ENCODE results near the gene CHRDL2.

CHRDL2 gene

DNA sequence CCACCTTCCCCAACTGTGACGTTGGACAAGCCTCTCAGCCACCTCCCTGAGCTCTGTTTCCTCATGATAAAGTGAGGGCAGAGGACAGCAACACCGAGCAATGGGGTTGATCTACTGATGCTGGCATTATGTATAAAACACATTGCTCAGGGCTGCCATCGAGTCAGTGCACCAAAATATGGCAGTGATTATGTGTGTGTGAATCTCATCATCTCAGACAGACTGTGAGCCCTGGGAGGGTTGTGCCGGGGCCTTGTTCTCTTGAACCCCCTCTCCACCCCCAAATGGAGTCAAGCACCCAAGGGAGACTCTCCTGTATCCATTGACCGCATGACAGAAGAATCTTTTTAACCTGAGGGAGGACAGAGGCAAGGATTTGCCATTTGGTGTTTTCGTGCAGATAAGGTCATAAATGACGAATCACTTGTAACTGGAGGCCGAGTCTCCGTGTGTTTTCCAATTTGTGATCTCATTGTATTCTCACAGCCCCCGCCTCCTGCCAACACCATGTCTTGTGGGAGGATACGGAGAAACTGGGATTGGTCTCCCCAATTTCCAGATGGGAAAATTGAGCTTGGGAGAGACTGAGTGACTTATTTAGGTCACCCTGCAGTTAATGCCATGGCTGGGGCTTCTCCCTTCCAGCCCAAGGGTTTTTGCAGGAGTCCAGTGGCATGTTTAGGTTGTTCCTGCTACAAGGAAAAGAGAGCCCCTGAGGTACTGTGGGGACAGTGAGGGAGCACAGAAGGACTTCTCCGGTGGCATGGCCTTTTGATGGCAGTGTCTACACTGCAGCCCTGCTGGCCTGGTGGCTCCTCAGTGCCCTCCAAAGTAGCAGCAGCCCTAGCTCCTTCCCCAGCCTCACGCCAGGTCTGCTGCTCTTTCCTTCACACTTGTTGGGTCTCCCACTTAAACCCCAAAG is 52.4 kb downstream of the CHRDL2 start:
- TF ChIP-seq, protein P1, sequence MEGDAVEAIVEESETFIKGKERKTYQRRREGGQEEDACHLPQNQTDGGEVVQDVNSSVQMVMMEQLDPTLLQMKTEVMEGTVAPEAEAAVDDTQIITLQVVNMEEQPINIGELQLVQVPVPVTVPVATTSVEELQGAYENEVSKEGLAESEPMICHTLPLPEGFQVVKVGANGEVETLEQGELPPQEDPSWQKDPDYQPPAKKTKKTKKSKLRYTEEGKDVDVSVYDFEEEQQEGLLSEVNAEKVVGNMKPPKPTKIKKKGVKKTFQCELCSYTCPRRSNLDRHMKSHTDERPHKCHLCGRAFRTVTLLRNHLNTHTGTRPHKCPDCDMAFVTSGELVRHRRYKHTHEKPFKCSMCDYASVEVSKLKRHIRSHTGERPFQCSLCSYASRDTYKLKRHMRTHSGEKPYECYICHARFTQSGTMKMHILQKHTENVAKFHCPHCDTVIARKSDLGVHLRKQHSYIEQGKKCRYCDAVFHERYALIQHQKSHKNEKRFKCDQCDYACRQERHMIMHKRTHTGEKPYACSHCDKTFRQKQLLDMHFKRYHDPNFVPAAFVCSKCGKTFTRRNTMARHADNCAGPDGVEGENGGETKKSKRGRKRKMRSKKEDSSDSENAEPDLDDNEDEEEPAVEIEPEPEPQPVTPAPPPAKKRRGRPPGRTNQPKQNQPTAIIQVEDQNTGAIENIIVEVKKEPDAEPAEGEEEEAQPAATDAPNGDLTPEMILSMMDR (IDR thresholded peaks at IDR 0.05; ENCODE audit: low read length, missing control alignments), result no peak
- H3K4me3 ChIP-seq (replicated peaks; ENCODE audit: low read depth, low read length), result no peak overlapping the region
- peak; percentile 73 for DNase-seq (ENCODE audit: low read depth)

DNA sequence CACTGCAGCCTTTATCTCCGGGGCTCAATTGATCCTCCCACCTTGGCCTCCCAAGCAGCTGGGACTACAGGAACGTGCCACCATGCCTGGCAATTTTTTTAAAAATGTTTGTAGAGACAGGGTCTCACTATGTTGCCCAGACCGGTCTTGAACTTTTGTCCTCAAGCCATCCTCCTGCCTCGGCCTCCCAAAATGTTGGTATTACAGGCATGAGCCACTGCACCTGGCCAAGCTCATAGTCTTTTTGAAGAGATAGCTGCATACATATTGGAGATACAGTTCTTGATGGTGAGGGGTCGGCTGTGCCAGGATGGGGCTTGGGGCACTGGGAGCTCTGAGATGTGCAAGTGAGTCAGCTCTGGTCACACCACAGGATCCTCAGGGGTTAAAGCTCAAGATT is 53.2 kb downstream of the CHRDL2 start:
- H3K4me3 ChIP-seq (replicated peaks; ENCODE audit: low read depth, low read length), result no peak overlapping the region
- DNase-seq (ENCODE audit: low read depth), result no peak
- TF ChIP-seq, protein P1 (IDR thresholded peaks at IDR 0.05; ENCODE audit: low read length, missing control alignments), result no peak

DNA sequence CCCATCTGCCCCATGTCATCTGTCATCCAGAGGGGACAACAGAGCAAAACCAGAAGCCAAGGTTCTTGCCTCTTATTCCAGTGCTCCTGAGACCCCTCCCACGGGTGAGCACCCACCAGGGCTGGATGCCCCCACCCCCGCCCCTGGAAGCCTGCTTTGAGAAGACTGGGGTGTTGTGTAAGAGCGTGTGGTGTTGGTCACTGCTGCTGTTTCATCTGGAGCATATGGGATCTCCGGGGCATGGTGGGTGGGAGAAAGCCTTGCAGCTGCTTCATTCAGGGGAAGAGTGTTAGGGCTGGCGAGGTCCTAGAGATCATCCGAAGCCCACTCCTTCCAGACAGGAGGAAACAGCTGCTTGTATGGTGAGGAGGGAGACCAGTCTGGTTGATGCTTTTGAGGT is 54.1 kb downstream of the CHRDL2 start:
- no peak overlapping the region for H3K4me3 ChIP-seq (replicated peaks; ENCODE audit: low read depth, low read length)
- TF ChIP-seq, protein P1 (IDR thresholded peaks at IDR 0.05; ENCODE audit: low read length, missing control alignments), result no peak
- DNase-seq (ENCODE audit: low read depth), result no peak

DNA sequence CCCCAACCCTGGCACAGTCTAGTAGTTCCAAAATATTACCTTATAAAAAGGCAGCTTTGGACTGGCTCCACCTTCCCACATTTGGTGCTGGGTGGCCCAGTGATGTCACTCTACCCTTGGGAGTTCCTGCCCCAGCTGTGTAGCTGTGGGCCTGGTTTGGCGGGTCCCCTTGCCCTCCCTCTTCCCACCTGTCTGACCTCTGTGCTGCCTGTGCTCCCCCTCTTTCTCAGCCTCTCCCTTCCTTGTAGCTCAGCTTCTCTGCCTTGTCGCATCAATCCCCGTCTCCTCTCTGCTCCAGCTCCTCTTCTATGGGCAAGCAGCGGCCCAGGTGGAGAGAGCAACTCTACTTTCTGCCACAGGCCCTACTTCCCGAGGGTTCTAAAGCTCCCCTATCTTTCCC is 54.6 kb downstream of the CHRDL2 start:
- no peak overlapping the region for H3K4me3 ChIP-seq (replicated peaks; ENCODE audit: low read depth, low read length)
- TF ChIP-seq, protein P1 (IDR thresholded peaks at IDR 0.05; ENCODE audit: low read length, missing control alignments), result no peak
- DNase-seq (ENCODE audit: low read depth), result no peak

DNA sequence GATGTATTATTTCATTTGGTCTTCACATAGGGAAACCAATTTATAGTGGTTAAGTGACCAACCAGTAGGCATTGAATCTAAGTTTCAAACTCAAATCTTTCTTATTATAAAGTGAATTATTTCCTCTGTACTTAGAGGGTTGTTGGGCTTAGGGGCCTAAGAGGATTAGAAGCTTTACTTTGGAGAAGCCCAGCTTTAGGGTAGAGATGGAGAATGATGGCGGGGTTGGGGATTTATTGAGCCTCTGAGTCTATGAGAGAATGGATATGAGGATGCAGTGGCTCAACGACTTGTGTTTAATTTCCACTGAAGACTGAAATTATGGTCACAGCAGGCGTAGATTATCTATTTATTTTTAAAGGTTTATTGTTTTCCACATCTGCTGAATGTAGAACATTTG is 55.5 kb downstream of the CHRDL2 start:
- no peak for DNase-seq (ENCODE audit: low read depth)
- TF ChIP-seq, protein P1 (IDR thresholded peaks at IDR 0.05; ENCODE audit: low read length, missing control alignments), result no peak
- no peak overlapping the region for H3K4me3 ChIP-seq (replicated peaks; ENCODE audit: low read depth, low read length)

DNA sequence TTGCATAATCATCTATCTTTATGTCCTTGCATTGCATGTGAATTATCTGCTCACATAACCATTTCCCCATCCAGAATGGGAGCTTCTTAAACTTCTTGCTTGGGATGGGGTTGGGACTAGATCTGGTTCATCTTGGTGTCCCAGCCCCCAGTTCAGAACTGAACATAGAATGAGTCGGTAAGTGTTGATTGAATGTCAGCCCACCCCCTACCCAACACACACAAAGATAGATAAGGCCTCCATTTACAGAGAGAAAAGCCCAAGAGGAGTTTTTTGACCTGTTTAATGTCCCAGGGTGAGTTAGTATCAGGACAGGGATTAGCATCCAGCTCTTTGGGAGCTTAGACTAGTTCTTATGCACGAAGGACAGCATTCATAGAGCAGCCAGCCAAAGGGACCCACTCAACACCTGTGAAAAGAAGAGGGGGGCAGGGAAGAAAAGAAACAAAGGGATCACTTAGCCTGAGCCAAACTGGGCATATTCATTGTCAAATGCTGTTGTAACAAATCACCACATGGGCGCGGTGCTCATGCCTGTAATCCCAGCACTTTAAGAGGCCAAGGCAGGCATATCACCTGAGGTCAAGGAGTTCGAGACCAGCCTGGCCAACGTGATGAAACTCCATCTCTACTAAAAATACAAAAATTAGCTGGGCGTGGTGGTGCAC is 57.4 kb downstream of the CHRDL2 start:
- no peak overlapping the region for H3K4me3 ChIP-seq (replicated peaks; ENCODE audit: low read depth, low read length)
- no peak for DNase-seq (ENCODE audit: low read depth)
- TF ChIP-seq, protein P1 (IDR thresholded peaks at IDR 0.05; ENCODE audit: low read length, missing control alignments), result no peak
